ENCODE data around the gene SLC25A19.

GRCh38 chr17:75232786-75233185 lies 56.4 kb downstream of the SLC25A19 start:
- TF ChIP-seq TAF1 (IDR thresholded peaks at IDR 0.05; ENCODE audit: low read depth, low read length) (no peak), SUZ12 (IDR thresholded peaks at IDR 0.05; ENCODE audit: low read length) (no peak), SP1 (IDR thresholded peaks at IDR 0.05; ENCODE audit: low read depth, low read length) (no peak), POLR2AphosphoS5 (IDR thresholded peaks at IDR 0.05; ENCODE audit: low read depth, low read length) (no peak), CTCF (IDR thresholded peaks at IDR 0.05; ENCODE audit: control extremely low read depth in 1 of 3, insufficient read depth in 1 of 3, low read depth in 1 of 3, low read length in 3 of 3) (no peak), NRF1 (IDR thresholded peaks at IDR 0.05; ENCODE audit: low read depth, low read length) (no peak), CREB1 (IDR thresholded peaks at IDR 0.05) (no peak), JUN (IDR thresholded peaks at IDR 0.05; ENCODE audit: low read depth, low read length) (no peak), JUND (IDR thresholded peaks at IDR 0.05; ENCODE audit: low read length) (no peak), POLR2A (IDR thresholded peaks at IDR 0.05; ENCODE audit: control extremely low read depth in 1 of 2, low read depth in 2 of 2, low read length in 2 of 2) (no peak), EGR1 (IDR thresholded peaks at IDR 0.05; ENCODE audit: borderline replicate concordance, low read depth, low read length) (no peak), MAX (IDR thresholded peaks at IDR 0.05) (no peak), EP300 (IDR thresholded peaks at IDR 0.05; ENCODE audit: borderline replicate concordance in 1 of 2, low read depth in 2 of 2, low read length in 2 of 2) (no peak)
